ENCODE results near the gene MAP2K2.
"Not testable (repeated sequence)": the region's sequence is repeated elsewhere in the genome, so short reads cannot be mapped to it uniquely, and the experiment has no call there.

MAP2K2 gene

GRCh38 chr19:4154571-4155312, 30.8 kb upstream of the MAP2K2 start:
- no peak for DNase-seq (ENCODE audit: low read depth)
- no peak for TF ChIP-seq CTCF (IDR thresholded peaks at IDR 0.05; ENCODE audit: insufficient read depth, low read depth, low read length, missing control alignments)
- H3K4me3 ChIP-seq (ENCODE audit: low read depth, low read length), result no peak overlapping the region

GRCh38 chr19:4152241-4152998, 28.5 kb upstream of the MAP2K2 start:
- no peak for DNase-seq (ENCODE audit: low read depth)
- TF ChIP-seq CTCF (IDR thresholded peaks at IDR 0.05; ENCODE audit: insufficient read depth, low read depth, low read length, missing control alignments), result no peak
- H3K4me3 ChIP-seq (ENCODE audit: low read depth, low read length), result no peak overlapping the region

- DNase-seq (ENCODE audit: low read depth), result no peak
- TF ChIP-seq CTCF (IDR thresholded peaks at IDR 0.05; ENCODE audit: insufficient read depth, low read depth, low read length, missing control alignments), result no peak
- no peak overlapping the region for H3K4me3 ChIP-seq (ENCODE audit: low read depth, low read length)
These were observed 27.7 kb upstream of the MAP2K2 start for GRCh38 chr19:4151623-4152022.

GRCh38 chr19:4149518-4150288, 25.8 kb upstream of the MAP2K2 start:
- H3K4me3 ChIP-seq (ENCODE audit: low read depth, low read length), result no peak overlapping the region
- DNase-seq (ENCODE audit: low read depth), result no peak
- no peak for TF ChIP-seq CTCF (IDR thresholded peaks at IDR 0.05; ENCODE audit: insufficient read depth, low read depth, low read length, missing control alignments)

- no peak for TF ChIP-seq CTCF (IDR thresholded peaks at IDR 0.05; ENCODE audit: insufficient read depth, low read depth, low read length, missing control alignments)
- H3K4me3 ChIP-seq (ENCODE audit: low read depth, low read length), result no peak overlapping the region
- DNase-seq (ENCODE audit: low read depth), result no peak
These were observed 20.8 kb upstream of the MAP2K2 start for GRCh38 chr19:4144666-4145249.

DNA sequence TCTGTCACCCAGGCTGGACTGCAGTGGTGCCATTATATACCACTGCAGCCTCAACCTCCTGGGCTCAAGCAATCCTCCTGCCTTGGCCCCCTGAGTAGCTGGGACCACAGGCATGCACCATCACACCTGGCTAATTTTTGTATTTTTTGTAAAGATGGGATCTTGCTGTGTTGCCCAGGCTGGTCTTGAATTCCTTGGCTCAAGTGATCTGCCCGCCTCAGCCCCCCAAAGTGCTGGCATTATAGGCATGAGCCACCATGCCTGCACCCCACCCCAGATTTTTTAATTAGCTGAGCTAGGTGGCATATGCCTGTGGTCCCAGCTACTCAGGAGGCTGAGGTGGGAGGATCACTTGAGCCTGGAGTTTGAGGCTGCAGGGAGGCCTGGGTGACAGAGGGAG, 19.0 kb upstream of the MAP2K2 start:
- H3K4me3 ChIP-seq (ENCODE audit: low read depth, low read length); DNase-seq (ENCODE audit: low read depth): not testable (repeated sequence)

- no peak overlapping the region for H3K4me3 ChIP-seq (ENCODE audit: low read depth, low read length)
- peak; percentile 69 for TF ChIP-seq CTCF (IDR thresholded peaks at IDR 0.05; ENCODE audit: insufficient read depth, low read depth, low read length, missing control alignments)
- DNase-seq (ENCODE audit: low read depth), result peak; percentile 80
These were observed 16.4 kb upstream of the MAP2K2 start for GRCh38 chr19:4140237-4140711.
